RWPE2 (cell line): Measurements from ENCODE around the gene TSPAN33.

Experiments used
- ATAC-seq: fragments of 200-7000 bp; cut with Tn5 transposase; 3 replicates; pipeline ENCODE4 v1.9.1; 2021; ENCODE audit warnings: low read depth
- DNase-seq: peaks from one replicate; pipeline ENCODE4 v3.0.0-alpha.2; 2020; ENCODE audit warnings: low spot score
- H3K27ac ChIP-seq: fragments of 450-650 bp; 2 replicates; pipeline ENCODE4 v1.5.1; 2017; ENCODE audit warnings: mild to moderate bottlenecking; ENCODE audit not compliant: poor library complexity, severe bottlenecking
- H3K27me3 ChIP-seq: fragments of 250-450 bp; sonication (Bioruptor Pico); 2 replicates; pipeline ENCODE4 v1.5.1; 2021; ENCODE audit warnings: mild to moderate bottlenecking, moderate library complexity; ENCODE audit not compliant: insufficient read depth, poor library complexity, severe bottlenecking
- H3K36me3 ChIP-seq: fragments of 250-450 bp; sonication (Bioruptor Pico); 2 replicates; pipeline ENCODE4 v1.5.1; 2020; ENCODE audit warnings: low read depth, mild to moderate bottlenecking, moderate library complexity
- H3K4me1 ChIP-seq: fragments of 250-450 bp; sonication (Bioruptor Pico); 2 replicates; pipeline ENCODE4 v1.5.1; 2021; ENCODE audit warnings: mild to moderate bottlenecking, moderate library complexity; ENCODE audit not compliant: insufficient read depth, poor library complexity, severe bottlenecking
- H3K4me3 ChIP-seq: fragments of 250-450 bp; sonication (Bioruptor Pico); 2 replicates; pipeline ENCODE4 v1.5.1; 2021; ENCODE audit warnings: mild to moderate bottlenecking, moderate library complexity; ENCODE audit not compliant: severe bottlenecking
- H3K9me3 ChIP-seq: fragments of 250-450 bp; sonication (Bioruptor Pico); 2 replicates; pipeline ENCODE4 v1.5.1; 2021; ENCODE audit warnings: mild to moderate bottlenecking, moderate library complexity; ENCODE audit not compliant: severe bottlenecking
- CTCF ChIP-seq: fragments of 450-650 bp; IDR thresholded peaks from one replicate; pipeline ENCODE4 v1.5.1; 2017; ENCODE audit warnings: mild to moderate bottlenecking, moderate library complexity; ENCODE audit not compliant: poor library complexity, severe bottlenecking

TSPAN33 gene

GRCh38 chr7:129136887-129137642 is 7.4 kb upstream of the TSPAN33 start:
- no peak overlapping the region for H3K27ac ChIP-seq
- DNase-seq (no peak), ATAC-seq (no peak)
- no peaks in the 10 kb centered on the region for H3K27me3 ChIP-seq
- no peaks in the 10 kb centered on the region for H3K9me3 ChIP-seq
- TF ChIP-seq CTCF = no peak
- no peaks in the 10 kb centered on the region for H3K36me3 ChIP-seq
- peaks cover 4% of the 10 kb centered on the region for H3K4me1 ChIP-seq
- H3K4me3 ChIP-seq = no peak overlapping the region

- Histone ChIP-seq H3K27ac (no peak overlapping the region), H3K36me3 (no peaks in the 10 kb centered on the region), H3K27me3 (peaks cover 12% of the 10 kb centered on the region), H3K9me3 (no peaks in the 10 kb centered on the region), H3K4me3 (no peak overlapping the region), H3K4me1 (no peaks in the 10 kb centered on the region)
- no peak for TF ChIP-seq CTCF
- ATAC-seq (no peak), DNase-seq (no peak)
These were observed 798 bp upstream of the TSPAN33 start for GRCh38 chr7:129143724-129144094.

GRCh38 chr7:129144834-129145668 is 544 bp downstream of the TSPAN33 start:
- DNase-seq (no peak), ATAC-seq (no peak)
- no peaks in the 10 kb centered on the region for H3K36me3 ChIP-seq
- H3K9me3 ChIP-seq = no peaks in the 10 kb centered on the region
- H3K27ac ChIP-seq = no peak overlapping the region
- H3K4me1 ChIP-seq = no peaks in the 10 kb centered on the region
- H3K4me3 ChIP-seq = peak overlapping the region; percentile 45
- TF ChIP-seq CTCF = peak; percentile 13
- peaks cover 12% of the 10 kb centered on the region for H3K27me3 ChIP-seq

- no peaks in the 10 kb centered on the region for H3K36me3 ChIP-seq
- no peak overlapping the region for H3K27ac ChIP-seq
- TF ChIP-seq CTCF = no peak
- ATAC-seq (no peak), DNase-seq (no peak)
- no peak overlapping the region for H3K4me3 ChIP-seq
- H3K4me1 ChIP-seq = no peaks in the 10 kb centered on the region
- peaks cover 12% of the 10 kb centered on the region for H3K27me3 ChIP-seq
- no peaks in the 10 kb centered on the region for H3K9me3 ChIP-seq
These were observed 1.9 kb downstream of the TSPAN33 start for GRCh38 chr7:129146237-129146979.
